Mesodermal cell (in vitro differentiated cells): ENCODE data around the gene HGF.

ENCODE experiments used
- H3K27ac ChIP-seq: 2 replicates; pipeline ENCODE4 v1.7.0; 2013; ENCODE audit warnings: mild to moderate bottlenecking, low read depth, low read length, moderate library complexity; ENCODE audit not compliant: severe bottlenecking
- H3K36me3 ChIP-seq: 2 replicates; pipeline ENCODE4 v1.7.1; 2013; ENCODE audit warnings: mild to moderate bottlenecking, low read length, moderate library complexity; ENCODE audit not compliant: control insufficient read depth, insufficient read depth
- H3K4me1 ChIP-seq: one replicate; pipeline ENCODE4 v1.7.1; 2013; ENCODE audit warnings: mild to moderate bottlenecking, low read length; ENCODE audit not compliant: insufficient read depth, control insufficient read depth, poor library complexity, severe bottlenecking
- H3K4me3 ChIP-seq: 2 replicates; pipeline ENCODE4 v1.7.0; 2013; ENCODE audit warnings: low read length, control low read depth, mild to moderate bottlenecking; ENCODE audit not compliant: insufficient read depth, poor library complexity, severe bottlenecking; ENCODE audit errors: extremely low read depth
- H3K9me3 ChIP-seq: 2 replicates; pipeline ENCODE4 v1.7.1; 2013; ENCODE audit warnings: mild to moderate bottlenecking, low read length, moderate library complexity; ENCODE audit not compliant: control insufficient read depth
- WGBS, 2 experiments: methylation state at CpG; one replicate each; pipeline ENCODE4 v1.1.5; 2013; ENCODE audit warnings: missing lambda C conversion rate in 2 of 2; ENCODE audit not compliant: insufficient coverage in 2 of 2; 5-methylcytosine and 5-hydroxymethylcytosine counted together

HGF gene

DNA sequence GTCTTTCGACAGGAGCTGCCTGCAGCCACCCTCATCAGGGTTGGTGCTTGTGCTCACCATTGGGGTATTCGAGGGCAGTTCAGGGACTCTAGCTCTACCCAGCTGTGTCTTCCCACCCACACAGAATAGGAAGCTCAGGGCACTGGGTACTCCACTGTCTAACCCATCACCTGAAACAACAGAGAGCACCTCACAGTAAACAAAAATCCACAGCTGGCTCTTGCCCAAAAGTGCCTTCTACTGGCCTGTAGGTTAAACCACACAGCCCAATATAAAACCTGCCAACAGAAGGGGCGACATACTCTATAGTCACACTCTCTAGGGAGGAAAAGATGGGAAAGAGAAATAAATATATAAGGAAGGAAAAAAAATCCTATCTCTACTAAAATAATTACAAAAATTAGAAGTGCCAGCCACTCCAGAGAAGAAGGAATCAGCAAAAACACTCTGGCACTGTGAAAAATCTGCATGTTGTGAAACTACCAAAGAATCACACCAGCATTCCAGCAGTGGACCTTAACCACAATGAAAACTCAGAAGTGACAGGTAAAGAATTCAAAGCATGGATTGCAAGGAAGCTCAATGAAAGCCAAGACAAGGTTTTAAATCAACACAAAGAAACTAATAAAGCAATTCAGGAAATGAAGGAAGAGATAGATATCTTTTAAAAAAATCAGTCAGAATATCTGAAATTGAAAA, 110.0 kb downstream of the HGF start:
- Histone ChIP-seq H3K27ac (no peak overlapping the region), H3K4me3 (no peak overlapping the region), H3K4me1 (no peaks in the 10 kb centered on the region), H3K36me3 (no peaks in the 10 kb centered on the region), H3K9me3 (peaks cover 4% of the 10 kb centered on the region)
- 80 to 89% methylated on average over 1 to 2 of the region's 3 CpGs for WGBS, 2 experiments

DNA sequence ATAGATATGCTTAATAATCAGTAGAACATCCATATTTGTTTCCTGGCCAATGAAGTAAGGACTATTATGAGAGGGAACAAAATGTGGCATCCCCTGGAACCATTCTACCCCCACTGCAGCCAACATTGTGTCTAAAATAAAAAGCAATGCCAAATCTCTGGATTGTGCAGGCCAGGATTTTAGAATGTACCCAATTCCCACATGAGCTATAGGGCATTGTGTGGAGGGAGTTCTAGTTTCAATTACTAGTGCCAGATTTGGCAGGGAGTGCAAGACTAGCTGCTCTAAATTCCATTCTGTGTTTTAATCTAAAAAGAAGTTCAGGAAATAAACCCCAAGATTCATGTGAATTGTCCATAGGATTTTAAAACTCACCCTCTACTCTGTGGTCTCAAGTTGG, 112.3 kb downstream of the HGF start:
- Histone ChIP-seq H3K36me3 (no peaks in the 10 kb centered on the region), H3K27ac (no peak overlapping the region), H3K4me3 (no peak overlapping the region), H3K4me1 (no peaks in the 10 kb centered on the region), H3K9me3 (peaks cover 14% of the 10 kb centered on the region)

DNA sequence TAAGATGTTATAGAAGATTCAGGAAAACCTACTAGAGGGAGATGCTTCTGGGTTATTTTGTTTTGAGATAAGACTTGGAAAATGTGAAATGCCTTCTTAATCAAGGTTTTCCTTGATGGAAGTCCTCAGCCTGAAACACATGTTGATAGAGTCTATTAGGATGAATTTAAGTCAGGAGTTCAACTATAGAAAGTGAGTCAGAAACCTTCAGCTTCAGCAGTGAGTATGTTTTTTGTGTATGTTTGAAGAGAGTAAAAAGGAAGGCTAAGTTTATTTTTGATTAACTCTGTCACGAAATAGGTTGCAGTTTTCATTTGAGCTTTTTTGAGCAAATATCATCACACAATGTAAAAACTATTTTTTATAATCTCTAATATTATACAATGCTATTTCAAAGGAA, 114.6 kb downstream of the HGF start:
- no CpG with 5 or more reads among the region's 1 CpG for WGBS, 2 experiments

DNA sequence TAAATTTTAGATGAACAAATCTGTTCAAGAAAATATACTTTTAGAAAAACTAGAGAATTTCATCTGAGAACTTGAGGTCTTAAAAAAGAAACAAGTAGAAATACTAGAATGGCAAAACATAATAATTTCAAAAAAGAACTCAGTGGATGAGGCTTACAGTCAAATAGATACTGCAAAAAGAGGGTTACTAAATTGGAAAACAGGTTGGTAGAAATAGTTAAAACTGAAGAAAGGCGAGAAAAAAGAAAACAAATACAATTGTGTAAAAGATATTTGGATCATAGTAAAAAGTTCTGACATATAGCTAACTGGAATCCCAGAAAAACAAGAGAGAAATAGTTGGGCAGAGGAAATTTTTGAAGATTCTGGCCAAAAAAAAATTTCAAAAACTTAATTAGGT, 117.6 kb downstream of the HGF start:
- 80% methylated on average over 1 of the region's 1 CpG; no CpG with 5 or more reads in 1 of the 2 experiments for WGBS, 2 experiments

More for the DNA sequence above, 114.6 kb downstream of the HGF start:
- no peak overlapping the region for H3K4me3 ChIP-seq
- no peak overlapping the region for H3K27ac ChIP-seq
- H3K36me3 ChIP-seq: no peaks in the 10 kb centered on the region
- peaks cover 18% of the 10 kb centered on the region for H3K9me3 ChIP-seq
- H3K4me1 ChIP-seq: no peaks in the 10 kb centered on the region

More for the DNA sequence above, 117.6 kb downstream of the HGF start:
- Histone ChIP-seq H3K4me1 (no peaks in the 10 kb centered on the region), H3K9me3 (peaks cover 14% of the 10 kb centered on the region), H3K4me3 (no peak overlapping the region), H3K27ac (no peak overlapping the region), H3K36me3 (no peaks in the 10 kb centered on the region)
